ENCODE data around the gene ARG1. TPM values are rescaled to one million over a fixed set of nuclear protein-coding genes. Genes with fewer than 3 reads are reported as not detected.

The ARG1 gene
- polyA plus RNA-seq, 1 of the 3 experiments (the other 2 are of a cell fraction), result not detected

DNA sequence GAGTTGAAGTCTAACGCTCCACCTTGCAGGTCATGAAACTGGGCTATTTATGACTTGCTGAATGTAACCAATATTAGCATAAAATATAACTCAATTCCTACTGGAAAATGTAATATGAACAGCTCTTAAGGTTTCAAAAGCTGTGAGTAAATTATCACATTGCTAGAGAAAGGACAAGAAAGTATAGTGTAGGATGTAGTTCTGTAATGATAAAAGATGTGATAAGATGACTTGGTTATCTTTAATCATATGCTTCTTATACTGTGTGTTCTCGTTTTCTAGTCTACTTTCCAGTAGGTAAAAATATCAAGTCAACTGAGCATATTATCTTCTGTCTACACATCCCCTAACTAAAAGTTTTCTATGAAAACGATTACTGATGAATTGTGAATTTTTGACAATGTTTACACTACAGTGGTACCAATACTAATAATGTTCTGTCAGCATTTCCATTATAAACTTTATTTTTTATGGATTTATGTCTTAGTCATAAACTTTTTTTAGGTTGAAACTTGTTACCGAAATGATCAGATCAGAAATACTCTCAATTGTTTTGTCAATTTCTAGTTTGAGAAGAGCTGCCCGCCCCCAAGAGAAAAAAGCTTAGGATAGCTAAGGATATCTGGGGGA is 40.4 kb downstream of the ARG1 start:
- Histone ChIP-seq H3K36me3 (replicated peaks in 1 of 2; ENCODE audit: control insufficient read depth in 1 of 2, insufficient read depth in 2 of 2, low read length in 1 of 2) (peaks cover 73 to 84% of the 10 kb centered on the region in 2 experiments), H3K4me3 (ENCODE audit: low read depth in 2 of 2, low read length in 1 of 2) (no peak overlapping the region)
- CTCF ChIA-PET, result interaction anchor here (1.0 to 9.2 kb wide), 3 partner anchors 10 to 26 kb away, joined by 3 to 60 read pairs (median 4); partner anchors contain the start of gene MED23

DNA sequence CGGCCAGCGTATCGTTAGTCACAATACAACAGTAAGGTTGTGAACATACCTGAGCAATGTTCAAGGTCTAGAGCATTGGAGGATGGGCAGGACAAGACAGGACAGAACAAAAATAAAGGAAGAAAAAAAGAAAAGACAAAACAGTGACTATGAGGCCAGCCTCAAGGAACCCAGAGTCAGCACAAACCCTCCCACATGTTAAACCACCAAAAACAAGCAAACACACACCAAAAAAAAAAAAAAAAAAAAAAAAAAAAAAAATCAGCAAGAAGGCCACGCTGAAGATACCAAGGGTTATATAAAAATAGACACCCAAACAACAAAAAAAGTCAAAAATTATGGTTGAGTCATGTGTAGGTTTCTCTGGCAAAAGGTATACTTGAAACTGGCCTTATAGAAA is 42.2 kb downstream of the ARG1 start:
- POLR2A ChIA-PET, result no interaction called here
- DNase-seq, result no peak
- no peaks in the 10 kb centered on the region for H3K27me3 ChIP-seq (ENCODE audit: insufficient read depth)
- H3K4me3 ChIP-seq (ENCODE audit: low read depth in 2 of 2, low read length in 1 of 2), result no peak overlapping the region
- H3K9ac ChIP-seq, result no peak overlapping the region
- H3K9me2 ChIP-seq, result no peaks in the 10 kb centered on the region
- WGBS (ENCODE audit: low lambda C conversion rate), result 96% methylated on average over 4 of the region's 4 CpGs
- H3F3A ChIP-seq (replicated peaks; ENCODE audit: insufficient read depth), result no peaks in the 10 kb centered on the region
- H2AFZ ChIP-seq (ENCODE audit: low read depth), result no peak overlapping the region
- no peak for TF ChIP-seq SIN3A (IDR thresholded peaks at IDR 0.05; ENCODE audit: borderline replicate concordance, low read depth, low read length)
- no peak for TF ChIP-seq CHD2 (IDR thresholded peaks at IDR 0.05; ENCODE audit: low read length, partially characterized antibody)
- H3K4me2 ChIP-seq, result no peak overlapping the region
- H4K20me1 ChIP-seq (ENCODE audit: insufficient read depth), result no peaks in the 10 kb centered on the region
- peaks cover 85 to 89% of the 10 kb centered on the region in 2 experiments for H3K36me3 ChIP-seq (replicated peaks in 1 of 2; ENCODE audit: control insufficient read depth in 1 of 2, insufficient read depth in 2 of 2, low read length in 1 of 2)
- H3K9me3 ChIP-seq, result no peaks in the 10 kb centered on the region
- no peak overlapping the region for H3K27ac ChIP-seq (ENCODE audit: low read depth in 2 of 2, low read length in 1 of 2)
- no peaks in the 10 kb centered on the region for H3K4me1 ChIP-seq (ENCODE audit: control insufficient read depth in 1 of 2, insufficient read depth in 2 of 2, low read depth in 1 of 2, low read length in 1 of 2)
- H3K79me2 ChIP-seq (ENCODE audit: insufficient read depth), result no peaks in the 10 kb centered on the region
- CTCF ChIA-PET, result interaction anchor here (0.9 to 9.2 kb wide), 2 partner anchors 13 to 96 kb away, joined by 3 to 60 read pairs; partner anchors contain the start of gene MED23

More for the DNA sequence above, 40.4 kb downstream of the ARG1 start:
- Histone ChIP-seq H3F3A (replicated peaks; ENCODE audit: insufficient read depth) (no peaks in the 10 kb centered on the region), H3K9me2 (no peaks in the 10 kb centered on the region), H2AFZ (ENCODE audit: low read depth) (no peak overlapping the region), H3K4me1 (ENCODE audit: control insufficient read depth in 1 of 2, insufficient read depth in 2 of 2, low read depth in 1 of 2, low read length in 1 of 2) (no peaks in the 10 kb centered on the region), H4K20me1 (ENCODE audit: insufficient read depth) (no peaks in the 10 kb centered on the region), H3K4me2 (no peak overlapping the region), H3K27me3 (ENCODE audit: insufficient read depth) (no peaks in the 10 kb centered on the region), H3K9me3 (no peaks in the 10 kb centered on the region), H3K27ac (ENCODE audit: low read depth in 2 of 2, low read length in 1 of 2) (no peak overlapping the region), H3K9ac (no peak overlapping the region), H3K79me2 (ENCODE audit: insufficient read depth) (no peaks in the 10 kb centered on the region)
- POLR2A ChIA-PET, result no interaction called here
- TF ChIP-seq MXI1 (IDR thresholded peaks at IDR 0.05; ENCODE audit: low read depth, low read length) (no peak), GATA2 (CRISPR knock-in tag; IDR thresholded peaks at IDR 0.05) (no peak), FOXM1 (IDR thresholded peaks at IDR 0.05; ENCODE audit: low read depth) (no peak), SMC3 (IDR thresholded peaks at IDR 0.05; ENCODE audit: low read depth, low read length) (no peak), EZH2phosphoT487 (IDR thresholded peaks at IDR 0.05; ENCODE audit: borderline replicate concordance, low read depth) (no peak), CHD2 (IDR thresholded peaks at IDR 0.05; ENCODE audit: low read length, partially characterized antibody) (no peak), MEF2A (IDR thresholded peaks at IDR 0.05; ENCODE audit: borderline replicate concordance, low read depth) (no peak), NRF1 (IDR thresholded peaks at IDR 0.05; ENCODE audit: low read depth, low read length) (no peak), RFX5 (IDR thresholded peaks at IDR 0.05; ENCODE audit: low read length) (no peak), SIN3A (IDR thresholded peaks at IDR 0.05; ENCODE audit: borderline replicate concordance, low read depth, low read length) (no peak)
- TF ChIP-seq, protein P1, sequence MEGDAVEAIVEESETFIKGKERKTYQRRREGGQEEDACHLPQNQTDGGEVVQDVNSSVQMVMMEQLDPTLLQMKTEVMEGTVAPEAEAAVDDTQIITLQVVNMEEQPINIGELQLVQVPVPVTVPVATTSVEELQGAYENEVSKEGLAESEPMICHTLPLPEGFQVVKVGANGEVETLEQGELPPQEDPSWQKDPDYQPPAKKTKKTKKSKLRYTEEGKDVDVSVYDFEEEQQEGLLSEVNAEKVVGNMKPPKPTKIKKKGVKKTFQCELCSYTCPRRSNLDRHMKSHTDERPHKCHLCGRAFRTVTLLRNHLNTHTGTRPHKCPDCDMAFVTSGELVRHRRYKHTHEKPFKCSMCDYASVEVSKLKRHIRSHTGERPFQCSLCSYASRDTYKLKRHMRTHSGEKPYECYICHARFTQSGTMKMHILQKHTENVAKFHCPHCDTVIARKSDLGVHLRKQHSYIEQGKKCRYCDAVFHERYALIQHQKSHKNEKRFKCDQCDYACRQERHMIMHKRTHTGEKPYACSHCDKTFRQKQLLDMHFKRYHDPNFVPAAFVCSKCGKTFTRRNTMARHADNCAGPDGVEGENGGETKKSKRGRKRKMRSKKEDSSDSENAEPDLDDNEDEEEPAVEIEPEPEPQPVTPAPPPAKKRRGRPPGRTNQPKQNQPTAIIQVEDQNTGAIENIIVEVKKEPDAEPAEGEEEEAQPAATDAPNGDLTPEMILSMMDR (IDR thresholded peaks at IDR 0.05), result no peak
- TF ChIP-seq, protein P2, sequence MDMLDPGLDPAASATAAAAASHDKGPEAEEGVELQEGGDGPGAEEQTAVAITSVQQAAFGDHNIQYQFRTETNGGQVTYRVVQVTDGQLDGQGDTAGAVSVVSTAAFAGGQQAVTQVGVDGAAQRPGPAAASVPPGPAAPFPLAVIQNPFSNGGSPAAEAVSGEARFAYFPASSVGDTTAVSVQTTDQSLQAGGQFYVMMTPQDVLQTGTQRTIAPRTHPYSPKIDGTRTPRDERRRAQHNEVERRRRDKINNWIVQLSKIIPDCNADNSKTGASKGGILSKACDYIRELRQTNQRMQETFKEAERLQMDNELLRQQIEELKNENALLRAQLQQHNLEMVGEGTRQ (IDR thresholded peaks at IDR 0.05; ENCODE audit: borderline replicate concordance, low read depth, low read length), result no peak
- no peak for DNase-seq
- WGBS (ENCODE audit: low lambda C conversion rate), result 89% methylated on average over 5 of the region's 5 CpGs
